HepG2 (cell line): Measurements from ENCODE around the gene DPAGT1. TPM values are rescaled to one million over a fixed set of nuclear protein-coding genes. Genes with fewer than 3 reads are reported as not detected.

ENCODE experiments used
- ATAC-seq: fragments of 200-7000 bp; cut with Tn5 transposase; 3 replicates; pipeline ENCODE4 v1.9.1; 2020; ENCODE audit warnings: mild to moderate bottlenecking, moderate library complexity
- BruUV-seq: library from RNA; stranded (reverse); fragments of 400-500 nt; replicated peaks from 2 replicates; lab custom pipeline; 2021; lab: Mats Ljungman, UMichigan
- CTCF ChIA-PET: fragments of 300-600 bp; formaldehyde crosslinking; extraction: SDS; loops from one replicate; lab custom pipeline; 2021; ENCODE audit warnings: low total read pairs, inconsistent platforms, low intra/inter-chr PET ratio; lab: Yijun Ruan, JAX
- POLR2A ChIA-PET: fragments of 350-600 bp; sonication (Branson Sonifier 250); formaldehyde crosslinking; loops from one replicate; lab custom pipeline; 2020; ENCODE audit warnings: antibody characterized with exemption, inconsistent platforms; lab: Yijun Ruan, JAX
- DNase-seq: peaks from one replicate; pipeline ENCODE4 v3.0.0-alpha.2; 2015; ENCODE audit warnings: low spot score
- FAIRE-seq: peaks from 3 replicates; lab custom pipeline; 2011; peaks lifted over from hg19 to GRCh38; lab: Jason Lieb, UNC
- H2AFZ ChIP-seq: one replicate; pipeline ENCODE4 v1.6.1; 2011; ENCODE audit warnings: low read length, inconsistent platforms
- H3K27ac ChIP-seq: fragments of 300-600 bp; 3 replicates; pipeline ENCODE4 v1.8.0; 2011; ENCODE audit warnings: mixed run types, mild to moderate bottlenecking, mixed read lengths, low read length, inconsistent platforms; ENCODE audit not compliant: insufficient read depth; ENCODE audit errors: extremely low read length
- H3K27me3 ChIP-seq, 2 experiments: fragments of 200-600 bp in 1 of 2; 2 replicates in 1 of 2; 3 replicates in 1 of 2; pipeline versions ENCODE4 v1.6.0 to v1.8.0; 2011; ENCODE audit warnings: low read length in 2 of 2, mild to moderate bottlenecking in 2 of 2, moderate library complexity in 2 of 2, inconsistent platforms in 1 of 2; ENCODE audit not compliant: insufficient read depth in 2 of 2, control insufficient read depth in 1 of 2
- H3K36me3 ChIP-seq, 2 experiments: fragments of 200-600 bp in 1 of 2; replicated peaks in 1 of 2; 2 replicates in 1 of 2; 3 replicates in 1 of 2; pipeline versions ENCODE4 v1.5.1 to v1.8.0; 2011; ENCODE audit warnings: low read length in 2 of 2, inconsistent platforms in 1 of 2; ENCODE audit not compliant: insufficient read depth in 2 of 2, control insufficient read depth in 1 of 2
- H3K4me1 ChIP-seq: 2 replicates; pipeline ENCODE4 v1.5.1; 2012; ENCODE audit warnings: low read length, inconsistent platforms; ENCODE audit not compliant: insufficient read depth
- H3K4me2 ChIP-seq: 2 replicates; pipeline ENCODE4 v1.6.0; 2011; ENCODE audit warnings: low read depth, low read length, inconsistent platforms
- H3K4me3 ChIP-seq, 3 experiments: fragments of 200-600 bp in 1 of 3; sonication (generic), shearing (Covaris generic) in 1 of 3; replicated peaks in 1 of 3; 2 replicates each; pipeline ENCODE4 v1.5.1; 2011 to 2016; ENCODE audit warnings: low read length in 3 of 3, inconsistent platforms in 2 of 3, low read depth in 2 of 3, mild to moderate bottlenecking in 2 of 3, control low read depth in 1 of 3, mixed read lengths in 1 of 3; ENCODE audit not compliant: insufficient read depth in 1 of 3
- H3K79me2 ChIP-seq: one replicate; pipeline ENCODE4 v1.6.1; 2011; ENCODE audit warnings: low read length, inconsistent platforms; ENCODE audit not compliant: insufficient read depth
- H3K9ac ChIP-seq: 2 replicates; pipeline ENCODE4 v1.6.0; 2011; ENCODE audit warnings: mild to moderate bottlenecking, low read depth, low read length, inconsistent platforms; ENCODE audit not compliant: insufficient read depth
- H3K9me3 ChIP-seq: 2 replicates; pipeline ENCODE4 v1.5.1; 2012; ENCODE audit warnings: mild to moderate bottlenecking, low read length
- H4K20me1 ChIP-seq: 2 replicates; pipeline ENCODE4 v1.6.0; 2011; ENCODE audit warnings: inconsistent platforms, mild to moderate bottlenecking, low read length, moderate library complexity; ENCODE audit not compliant: insufficient read depth
- BCLAF1 ChIP-seq: fragments of 450-650 bp; IDR thresholded peaks from 2 replicates; pipeline ENCODE4 v1.6.1; 2017; ENCODE audit warnings: mild to moderate bottlenecking
- CSRNP2 ChIP-seq: sonication (generic); formaldehyde crosslinking; conservative IDR thresholded peaks from 2 replicates; pipeline ENCODE4 v1.8.0; 2022; ENCODE audit warnings: low read depth, missing genetic modification reagents
- EZH2 ChIP-seq: conservative IDR thresholded peaks from 2 replicates; pipeline ENCODE4 v1.6.1; 2012; ENCODE audit warnings: mild to moderate bottlenecking, low read depth, low read length, moderate library complexity
- HOXD1 ChIP-seq: sonication (generic); formaldehyde crosslinking; IDR thresholded peaks from 2 replicates; pipeline ENCODE4 v1.5.0; 2020; ENCODE audit warnings: missing genetic modification reagents
- NFE2L2 ChIP-seq: fragments of 150-350 bp; IDR thresholded peaks from 2 replicates; pipeline ENCODE4 v1.6.1; 2014; ENCODE audit warnings: low read length
- POLR2G ChIP-seq: fragments of 200-400 bp; formaldehyde crosslinking; IDR thresholded peaks from 2 replicates; pipeline ENCODE4 v1.6.1; 2018; ENCODE audit warnings: mild to moderate bottlenecking, low read depth, low read length, moderate library complexity
- SALL1 ChIP-seq: sonication (generic); formaldehyde crosslinking; IDR thresholded peaks from 2 replicates; pipeline ENCODE4 v1.8.0; 2022; ENCODE audit warnings: mild to moderate bottlenecking, missing genetic modification reagents
- TBX3 ChIP-seq: fragments of 450-650 bp; IDR thresholded peaks from 2 replicates; pipeline ENCODE4 v1.6.1; 2017; ENCODE audit warnings: antibody characterized with exemption, mild to moderate bottlenecking, inconsistent platforms, borderline replicate concordance
- WGBS: methylation state at CpG from one replicate; pipeline ENCODE4 v1.1.6; 2017; ENCODE audit warnings: low lambda C conversion rate; 5-methylcytosine and 5-hydroxymethylcytosine counted together
- in situ Hi-C: cut with HindIII; loops from 2 replicates; pipeline ENCODE4 v1.10.0; 2017; ENCODE audit warnings: low pct_unique_long_range_greater_than_20kb; ENCODE audit not compliant: extremely low pct_ligation_motif_present
- intact Hi-C: fragments of 100-400 bp; cut with micrococcal nuclease; formaldehyde crosslinking; loops from one replicate; pipeline ENCODE4 v1.10.0; 2022; ENCODE audit not compliant: unreplicated experiment
- polyA plus RNA-seq, 8 experiments: library from polyadenylated mRNA; depleted of rRNA in 3 of 8; stranded (reverse) in 7 of 8; unstranded in 1 of 8; fragments of >200 nt; fragmentation: Illumina TruSeq in 4 of 8; extraction: Trizol in 4 of 8; gene quantifications; 2 replicates each; pipeline versions ENCODE4 v1.2.1 to v1.2.3, GENCODE V29; 2011 to 2016; ENCODE audit warnings: low read depth in 4 of 8, missing spikeins in 1 of 8, mixed read lengths in 1 of 8; ENCODE audit not compliant: insufficient read depth in 1 of 8
- total RNA-seq, 5 experiments: library from RNA; depleted of rRNA; stranded (reverse); fragments of >200 nt; fragmentation: Illumina TruSeq; extraction: Trizol; gene quantifications; 2 replicates each; pipeline ENCODE4 v1.2.3, GENCODE V29; 2016; ENCODE audit warnings: low read depth in 1 of 5

The DPAGT1 gene
- total and polyA plus RNA-seq, 2 of the 13 experiments (the other 11 are each of a cell fraction or from before 2014, with no cell fraction given): 37.6 to 70.7 TPM

GRCh38 chr11:119087747-119088241 is 13.9 kb downstream of the DPAGT1 start:
- Histone ChIP-seq H3K36me3 (peaks cover 0 to 17% of the 10 kb centered on the region in 2 experiments; a peak in 4 of 5 replicates), H3K4me1 (peaks cover 49% of the 10 kb centered on the region), H3K27me3 (no peaks in the 10 kb centered on the region; a peak in 1 of 5 replicates), H3K27ac (peak overlapping the region; percentile 12), H3K4me3 (no peak overlapping the region), H3K79me2 (peaks cover 20% of the 10 kb centered on the region), H3K9ac (0 out of 2 replicates have a peak overlapping the region, but pooled peaks have one; percentile 0), H4K20me1 (peaks cover 1% of the 10 kb centered on the region; the same call in 1 of the 2 replicates), H3K9me3 (no peaks in the 10 kb centered on the region), H2AFZ (no peak overlapping the region), H3K4me2 (no peak overlapping the region)
- 100% methylated on average over 1 of the region's 2 CpGs for WGBS
- TF ChIP-seq POLR2G (peak; percentile 19; the same call in 1 of the 2 replicates), TBX3 (no peak), EZH2 (no peak), HOXD1 (CRISPR knock-in tag) (no peak), NFE2L2 (no peak), SALL1 (CRISPR knock-in tag) (no peak), BCLAF1 (no peak), CSRNP2 (CRISPR knock-in tag) (no peak)
- ChIA-PET CTCF (no interaction called here), POLR2A (interaction anchor here (2.0 to 3.8 kb wide), 2 partner anchors 7 to 20 kb away, joined by 5 to 109 read pairs; partner anchors contain the start of gene VPS11)
- no TSS peak for BruUV-seq
- in situ Hi-C loops (no loop called here), intact Hi-C loops (no loop called here)
- DNase-seq (no peak), ATAC-seq (no peak), FAIRE-seq (no peak)
